Neuron (in vitro differentiated cells): Measurements from ENCODE around the gene CARD10.

Experiments
- H2AFZ ChIP-seq: one replicate; pipeline ENCODE4 v1.6.1; 2013; ENCODE audit warnings: low read depth, mild to moderate bottlenecking, inconsistent platforms, low read length, moderate library complexity
- H3K27me3 ChIP-seq: one replicate; pipeline ENCODE4 v1.6.1; 2013; ENCODE audit warnings: low read length; ENCODE audit not compliant: insufficient read depth
- H3K36me3 ChIP-seq: one replicate; pipeline ENCODE4 v1.6.1; 2013; ENCODE audit warnings: low read length; ENCODE audit not compliant: insufficient read depth
- H3K4me1 ChIP-seq: one replicate; pipeline ENCODE4 v1.6.1; 2013; ENCODE audit warnings: low read length; ENCODE audit not compliant: insufficient read depth
- H3K4me3 ChIP-seq: 2 replicates; pipeline ENCODE4 v1.5.1; 2013; ENCODE audit warnings: mild to moderate bottlenecking, low read length, moderate library complexity
- H3K9me3 ChIP-seq: one replicate; pipeline ENCODE4 v1.6.1; 2013; ENCODE audit warnings: low read length

The CARD10 gene

GRCh38 chr22:37488337-37489135, 30.7 kb downstream of the CARD10 start:
- no peak overlapping the region for H3K4me3 ChIP-seq
- no peak overlapping the region for H2AFZ ChIP-seq
- no peaks in the 10 kb centered on the region for H3K9me3 ChIP-seq
- H3K27me3 ChIP-seq, result no peaks in the 10 kb centered on the region
- no peaks in the 10 kb centered on the region for H3K36me3 ChIP-seq
- peaks cover 28% of the 10 kb centered on the region for H3K4me1 ChIP-seq

GRCh38 chr22:37487571-37487970, 31.6 kb downstream of the CARD10 start:
- Histone ChIP-seq H2AFZ (no peak overlapping the region), H3K4me3 (no peak overlapping the region), H3K27me3 (no peaks in the 10 kb centered on the region), H3K4me1 (peaks cover 32% of the 10 kb centered on the region), H3K9me3 (no peaks in the 10 kb centered on the region), H3K36me3 (no peaks in the 10 kb centered on the region)

GRCh38 chr22:37487129-37487528, 32.1 kb downstream of the CARD10 start:
- Histone ChIP-seq H2AFZ (no peak overlapping the region), H3K36me3 (no peaks in the 10 kb centered on the region), H3K4me3 (no peak overlapping the region), H3K4me1 (peaks cover 32% of the 10 kb centered on the region), H3K9me3 (no peaks in the 10 kb centered on the region), H3K27me3 (no peaks in the 10 kb centered on the region)

GRCh38 chr22:37486224-37486845, 32.9 kb downstream of the CARD10 start, which contains the start of gene MFNG:
MFNG (minus strand) TSS chr22:37486384; CDS start chr22:37486177, 207 bp downstream.
- H2AFZ ChIP-seq, result no peak within 1 kb of the TSS
- H3K27me3 ChIP-seq, result no peaks in the 10 kb centered on the region
- H3K9me3 ChIP-seq, result no peaks in the 10 kb centered on the region
- no peak within 1 kb of the TSS for H3K4me3 ChIP-seq
- H3K36me3 ChIP-seq, result no peaks in the 10 kb centered on the region
- H3K4me1 ChIP-seq, result peaks cover 32% of the 10 kb centered on the region

- Histone ChIP-seq H3K4me3 (no peak overlapping the region), H3K36me3 (no peaks in the 10 kb centered on the region), H2AFZ (no peak overlapping the region), H3K27me3 (no peaks in the 10 kb centered on the region), H3K9me3 (no peaks in the 10 kb centered on the region), H3K4me1 (peaks cover 32% of the 10 kb centered on the region)
Measured at GRCh38 chr22:37485395-37486223, 33.6 kb downstream of the CARD10 start.

- Histone ChIP-seq H3K4me1 (peaks cover 32% of the 10 kb centered on the region), H3K36me3 (no peaks in the 10 kb centered on the region)
Measured at GRCh38 chr22:37484480-37485394, 34.5 kb downstream of the CARD10 start.

GRCh38 chr22:37483050-37483449, 36.2 kb downstream of the CARD10 start:
- Histone ChIP-seq H3K4me3 (no peak overlapping the region), H2AFZ (no peak overlapping the region), H3K27me3 (no peaks in the 10 kb centered on the region), H3K36me3 (no peaks in the 10 kb centered on the region), H3K4me1 (peaks cover 32% of the 10 kb centered on the region), H3K9me3 (no peaks in the 10 kb centered on the region)

More at GRCh38 chr22:37484480-37485394, 34.5 kb downstream of the CARD10 start:
- no peaks in the 10 kb centered on the region for H3K9me3 ChIP-seq
- H2AFZ ChIP-seq, result no peak overlapping the region
- H3K4me3 ChIP-seq, result no peak overlapping the region
- no peaks in the 10 kb centered on the region for H3K27me3 ChIP-seq

GRCh38 chr22:37482244-37482643, 37.0 kb downstream of the CARD10 start:
- Histone ChIP-seq H3K4me1 (peaks cover 32% of the 10 kb centered on the region), H3K27me3 (no peaks in the 10 kb centered on the region), H3K9me3 (no peaks in the 10 kb centered on the region), H3K36me3 (no peaks in the 10 kb centered on the region), H2AFZ (no peak overlapping the region), H3K4me3 (no peak overlapping the region)

- H2AFZ ChIP-seq, result no peak overlapping the region
- H3K9me3 ChIP-seq, result no peaks in the 10 kb centered on the region
- no peak overlapping the region for H3K4me3 ChIP-seq
- H3K36me3 ChIP-seq, result no peaks in the 10 kb centered on the region
- H3K27me3 ChIP-seq, result no peaks in the 10 kb centered on the region
- peaks cover 23% of the 10 kb centered on the region for H3K4me1 ChIP-seq
Measured at GRCh38 chr22:37481347-37481907, 37.8 kb downstream of the CARD10 start.

GRCh38 chr22:37480387-37481346, 38.5 kb downstream of the CARD10 start:
- H3K36me3 ChIP-seq, result no peaks in the 10 kb centered on the region
- H3K27me3 ChIP-seq, result no peaks in the 10 kb centered on the region
- H3K4me1 ChIP-seq, result peaks cover 19% of the 10 kb centered on the region
- no peak overlapping the region for H2AFZ ChIP-seq
- no peaks in the 10 kb centered on the region for H3K9me3 ChIP-seq
- no peak overlapping the region for H3K4me3 ChIP-seq

GRCh38 chr22:37479196-37479595, 40.0 kb downstream of the CARD10 start:
- Histone ChIP-seq H3K9me3 (no peaks in the 10 kb centered on the region), H3K4me3 (no peak overlapping the region), H3K4me1 (peaks cover 11% of the 10 kb centered on the region), H2AFZ (no peak overlapping the region), H3K36me3 (no peaks in the 10 kb centered on the region), H3K27me3 (no peaks in the 10 kb centered on the region)
